ENCODE data around the gene S1PR1.
A peak's percentile ranks its signal among the peaks of the same experiment; 100 is the strongest.

Gene S1PR1

DNA sequence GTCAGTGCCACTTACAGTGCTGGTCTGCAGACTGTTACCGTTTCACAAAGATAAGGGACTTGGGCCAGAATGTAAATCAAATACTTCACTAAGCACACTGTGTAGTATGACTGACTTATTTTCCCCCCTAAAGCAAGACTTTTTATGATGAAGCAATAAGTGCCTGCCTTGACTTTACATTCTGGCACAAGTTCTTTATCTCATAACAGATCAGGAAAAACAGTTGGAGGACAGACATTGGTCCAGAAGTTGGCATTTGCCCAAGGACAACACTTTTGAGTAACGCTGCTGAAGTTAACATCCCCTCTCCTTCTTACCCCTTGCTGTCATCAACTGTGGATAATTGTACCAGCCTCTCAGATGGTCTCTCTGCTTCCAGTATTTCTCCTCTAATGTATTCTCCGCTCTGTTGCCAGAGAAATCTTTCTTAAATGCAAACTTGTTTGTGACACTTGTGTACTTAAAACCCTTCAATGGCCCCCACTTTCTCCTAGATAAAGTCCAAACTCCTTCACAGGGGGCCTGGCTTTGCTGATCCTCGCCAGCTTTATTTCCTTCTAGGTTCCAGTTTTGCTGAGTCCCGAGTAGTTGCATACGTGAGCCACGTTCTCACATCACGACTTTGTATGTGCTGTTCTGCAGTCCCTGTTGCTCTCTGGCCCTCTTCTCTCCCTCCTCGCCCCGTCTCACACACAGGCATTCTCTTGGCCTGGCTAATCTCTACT is 45.7 kb downstream of the S1PR1 start:
- DNase-seq = no peak

DNA sequence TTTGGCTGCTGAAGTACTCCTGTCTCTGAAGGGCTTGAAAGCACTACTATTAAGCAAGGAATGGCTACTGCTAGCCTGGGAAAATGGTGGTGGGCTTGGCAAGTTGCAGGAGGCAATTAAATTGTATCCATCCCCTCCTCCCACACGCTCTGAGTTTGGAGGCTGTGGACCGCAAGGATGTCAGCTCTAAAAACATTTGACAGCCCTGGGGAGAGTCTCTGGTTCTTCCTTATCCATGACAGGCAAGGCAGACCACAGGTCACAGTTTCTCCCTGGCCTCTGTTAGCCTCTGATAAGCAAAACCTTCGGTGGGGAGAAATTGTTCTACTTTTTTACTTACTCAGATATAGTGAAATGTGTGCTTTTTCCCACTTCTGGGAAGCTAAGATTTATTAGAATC is 46.6 kb downstream of the S1PR1 start:
- no peak for DNase-seq

DNA sequence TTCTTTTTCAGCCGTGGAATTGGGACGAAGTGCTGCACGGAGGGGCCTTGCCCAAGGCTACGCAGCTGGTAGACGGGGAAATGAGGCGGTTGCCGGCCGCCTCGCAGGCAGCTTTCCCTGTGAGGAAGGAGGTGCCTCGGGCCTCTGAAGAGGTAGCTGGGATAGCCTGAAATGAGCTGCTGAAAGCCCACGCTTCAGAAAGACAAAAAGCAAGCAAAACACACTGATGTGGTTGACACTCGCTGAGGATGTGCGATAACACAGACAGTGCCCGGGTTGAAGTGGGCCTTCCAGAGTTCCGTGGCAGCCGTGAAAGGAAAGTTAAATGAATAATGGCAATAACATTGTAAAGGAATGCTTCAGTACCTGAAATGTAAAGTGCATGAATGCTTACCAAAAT is 47.2 kb downstream of the S1PR1 start:
- no peak for DNase-seq

DNA sequence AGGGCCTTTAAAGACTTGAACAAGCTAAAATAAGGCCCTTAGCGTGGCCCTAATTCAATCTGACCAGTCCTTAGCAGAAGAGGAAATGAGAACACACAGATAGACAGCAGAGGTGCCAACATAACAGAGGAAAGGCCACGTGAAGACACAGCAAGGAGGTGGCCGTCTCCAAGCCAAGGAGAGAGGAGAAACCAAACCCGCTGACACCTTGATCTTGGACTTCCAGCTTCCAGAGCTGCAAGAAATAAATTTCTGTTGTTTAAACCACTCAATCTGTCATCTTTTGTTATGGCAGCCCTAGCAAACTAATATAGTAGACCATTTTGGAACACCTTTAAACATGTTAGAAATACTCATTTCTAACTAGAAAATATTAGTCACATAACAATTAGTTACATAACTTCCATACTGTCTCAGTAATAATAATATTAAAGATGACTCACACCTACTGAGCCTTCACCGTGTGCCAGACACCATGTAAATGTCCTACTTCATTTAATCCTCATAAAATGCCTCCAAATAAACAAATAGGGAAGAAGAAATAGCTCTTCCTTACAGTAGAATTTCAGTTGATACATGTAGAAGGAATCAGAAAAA is 47.9 kb downstream of the S1PR1 start:
- DNase-seq = no peak

DNA sequence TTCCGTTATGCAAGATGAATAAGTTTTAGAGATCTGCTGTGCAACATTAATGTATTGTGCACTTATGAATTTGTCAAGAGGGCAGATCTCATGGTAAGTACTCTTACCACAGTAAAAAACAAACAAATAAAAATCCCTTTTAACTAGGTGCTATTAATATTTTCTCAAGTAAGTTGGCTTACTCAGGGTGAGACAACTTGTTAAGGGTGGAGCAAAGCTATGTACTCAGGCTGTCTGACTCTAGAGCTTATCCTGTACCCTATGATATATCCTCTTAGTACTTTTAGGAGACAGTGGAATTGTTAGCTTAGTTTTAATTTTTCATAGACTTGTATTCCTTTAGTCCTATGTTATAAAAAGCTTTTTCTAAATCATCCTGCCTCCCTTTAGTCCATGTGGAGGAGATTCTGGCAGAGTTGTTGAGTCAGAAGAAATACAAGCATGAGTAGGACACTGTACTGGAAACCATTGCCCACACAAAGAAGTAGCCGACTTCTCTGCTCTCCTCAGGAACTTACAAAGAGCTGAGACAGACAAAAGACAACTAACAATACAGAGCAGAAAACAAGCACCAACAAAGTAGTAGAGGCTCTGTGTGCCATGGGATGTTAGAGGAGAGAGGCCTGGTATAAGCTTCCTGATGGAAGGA is 49.2 kb downstream of the S1PR1 start:
- no peak for DNase-seq

DNA sequence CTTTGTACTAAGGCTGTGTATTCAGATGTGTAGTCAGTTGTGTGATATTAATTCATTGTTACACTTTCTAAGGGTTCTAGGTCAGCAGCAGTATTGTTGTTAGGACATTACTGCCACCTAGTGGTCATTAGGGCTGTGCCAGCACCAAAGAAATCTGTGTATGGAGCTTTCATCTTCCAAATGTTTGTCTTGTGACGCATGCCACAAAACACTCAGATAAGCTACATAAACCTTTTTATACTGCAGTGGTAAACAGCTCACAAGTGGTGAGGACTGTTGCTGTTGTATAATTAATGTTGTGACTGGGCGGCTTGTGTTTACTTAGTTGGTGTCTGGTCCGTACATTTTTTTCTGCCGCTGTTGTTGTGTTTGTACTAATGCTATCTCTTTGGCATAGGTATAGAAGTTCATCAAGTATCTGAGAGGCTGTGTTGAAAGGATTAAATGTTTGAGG is 51.7 kb downstream of the S1PR1 start:
- peak; percentile 47 for DNase-seq

DNA sequence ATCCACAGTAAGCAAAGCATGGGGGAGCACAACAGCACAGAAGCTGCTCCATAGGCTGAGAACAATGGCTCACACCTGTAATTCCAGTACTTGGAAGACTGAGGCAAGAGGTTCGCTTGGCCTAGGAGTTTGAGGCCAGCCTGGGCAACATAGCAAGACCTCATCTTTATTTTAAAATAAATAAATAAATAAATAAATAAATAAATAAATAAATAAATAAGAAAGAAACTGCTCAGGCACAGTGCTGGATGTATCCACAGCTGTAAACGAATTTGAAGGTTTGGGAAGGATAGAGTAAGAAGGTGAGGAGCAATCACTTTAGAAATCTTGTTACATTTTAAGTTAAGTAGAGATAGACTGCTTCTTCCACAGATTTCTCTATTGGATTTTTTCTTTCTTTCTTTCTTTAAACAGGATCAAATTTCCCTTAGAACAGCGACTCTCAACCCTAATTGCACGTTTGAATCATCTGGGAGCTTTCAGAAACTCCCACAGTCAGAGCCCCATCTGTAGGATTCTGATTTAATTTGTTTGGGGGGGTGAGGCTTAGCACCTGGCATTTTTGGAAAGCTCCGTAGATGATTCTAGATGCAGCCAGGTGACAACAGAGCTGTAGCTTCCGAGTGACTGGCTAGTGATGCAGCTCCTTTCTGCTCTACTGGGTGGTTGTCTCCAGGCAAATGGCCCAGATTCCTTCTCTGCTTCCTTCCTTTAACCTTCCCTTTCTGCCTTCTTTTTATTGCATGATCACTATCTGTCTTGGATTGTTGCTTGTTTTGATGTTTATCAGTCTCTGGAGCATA is 53.5 kb downstream of the S1PR1 start:
- DNase-seq = no peak

Data from NCI-H1092 (cell line).